IPS DF 6.9 (cell line): ENCODE measurements around the gene COL4A1.
"Not testable (repeated sequence)": the region's sequence is repeated elsewhere in the genome, so short reads cannot be mapped to it uniquely, and the experiment has no call there.

Experiments
- DNase-seq: peaks from one replicate; pipeline ENCODE4 v3.0.0-alpha.2; 2013; ENCODE audit warnings: low read depth, low spot score
- H3K27ac ChIP-seq: one replicate; pipeline ENCODE4 v1.5.1; 2013; ENCODE audit warnings: low read length, control low read depth
- H3K27me3 ChIP-seq: 2 replicates; pipeline ENCODE4 v1.6.1; 2013; ENCODE audit warnings: mild to moderate bottlenecking, low read length; ENCODE audit not compliant: control insufficient read depth, insufficient read depth
- H3K36me3 ChIP-seq: 2 replicates; pipeline ENCODE4 v1.6.1; 2013; ENCODE audit warnings: low read length; ENCODE audit not compliant: control insufficient read depth, insufficient read depth
- H3K4me1 ChIP-seq: 2 replicates; pipeline ENCODE4 v1.6.1; 2013; ENCODE audit warnings: low read length; ENCODE audit not compliant: control insufficient read depth, insufficient read depth
- H3K4me3 ChIP-seq: 2 replicates; pipeline ENCODE4 v1.5.1; 2013; ENCODE audit warnings: mild to moderate bottlenecking, low read length
- H3K9me3 ChIP-seq: 2 replicates; pipeline ENCODE4 v1.6.1; 2013; ENCODE audit warnings: low read length, inconsistent platforms; ENCODE audit not compliant: control insufficient read depth, insufficient read depth
- WGBS: extraction: QIAGEN DNeasy Blood & Tissue Kit; methylation state at CpG from one replicate; pipeline ENCODE4 v1.1.7; 2013; ENCODE audit warnings: mixed read lengths, missing lambda C conversion rate; ENCODE audit not compliant: insufficient read length, insufficient coverage; 5-methylcytosine and 5-hydroxymethylcytosine counted together

COL4A1 gene

GRCh38 chr13:110114316-110114715, 192.6 kb downstream of the COL4A1 start:
- WGBS = no CpG with 5 or more reads among the region's 2 CpGs

GRCh38 chr13:110113284-110113764, 193.6 kb downstream of the COL4A1 start:
- DNase-seq = no peak
- no peaks in the 10 kb centered on the region for H3K4me1 ChIP-seq
- no peak overlapping the region for H3K27ac ChIP-seq

More at GRCh38 chr13:110114316-110114715, 192.6 kb downstream of the COL4A1 start:
- H3K4me3 ChIP-seq = no peak overlapping the region
- no peaks in the 10 kb centered on the region for H3K27me3 ChIP-seq
- H3K36me3 ChIP-seq = no peaks in the 10 kb centered on the region
- no peaks in the 10 kb centered on the region for H3K9me3 ChIP-seq
- no peak overlapping the region for H3K27ac ChIP-seq
- no peak for DNase-seq
- H3K4me1 ChIP-seq = no peaks in the 10 kb centered on the region

DNA sequence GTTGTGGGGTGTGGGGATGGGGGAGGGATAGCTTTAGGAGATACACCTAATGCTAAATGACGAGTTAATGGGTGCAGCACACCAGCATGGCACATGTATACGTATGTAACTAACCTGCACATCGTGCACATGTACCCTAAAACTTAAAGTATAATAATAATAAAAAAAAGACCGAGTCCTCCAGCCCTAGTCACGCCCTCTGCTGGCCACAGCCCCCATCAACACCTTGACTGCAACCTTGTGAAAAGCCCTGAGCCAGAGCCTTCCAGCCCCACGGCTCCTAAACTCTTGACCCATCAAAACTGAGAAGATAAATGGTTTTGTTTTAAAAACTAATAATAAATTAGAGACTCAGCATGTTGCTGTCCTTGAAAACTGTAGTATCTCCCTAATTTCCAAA, 194.6 kb downstream of the COL4A1 start:
- not testable (repeated sequence) for DNase-seq, H3K27me3 ChIP-seq, H3K27ac ChIP-seq, H3K9me3 ChIP-seq, H3K4me3 ChIP-seq, H3K4me1 ChIP-seq, H3K36me3 ChIP-seq
- no CpG with 5 or more reads among the region's 6 CpGs for WGBS

More at GRCh38 chr13:110113284-110113764, 193.6 kb downstream of the COL4A1 start:
- Histone ChIP-seq H3K36me3 (no peaks in the 10 kb centered on the region), H3K4me3 (no peak overlapping the region), H3K9me3 (no peaks in the 10 kb centered on the region), H3K27me3 (no peaks in the 10 kb centered on the region)
- WGBS = no CpG with 5 or more reads among the region's 2 CpGs

- DNase-seq = no peak
- H3K9me3 ChIP-seq = no peaks in the 10 kb centered on the region
- no peaks in the 10 kb centered on the region for H3K27me3 ChIP-seq
- no peak overlapping the region for H3K27ac ChIP-seq
- no peak overlapping the region for H3K4me3 ChIP-seq
- H3K4me1 ChIP-seq = no peaks in the 10 kb centered on the region
- H3K36me3 ChIP-seq = no peaks in the 10 kb centered on the region
- WGBS = no CpG with 5 or more reads among the region's 19 CpGs
Measured at GRCh38 chr13:110110783-110111182, 196.2 kb downstream of the COL4A1 start.

- no peaks in the 10 kb centered on the region for H3K9me3 ChIP-seq
- WGBS = no CpG with 5 or more reads among the region's 15 CpGs
- no peak overlapping the region for H3K27ac ChIP-seq
- H3K36me3 ChIP-seq = no peaks in the 10 kb centered on the region
- no peak overlapping the region for H3K4me3 ChIP-seq
- no peak for DNase-seq
- H3K4me1 ChIP-seq = no peaks in the 10 kb centered on the region
- no peaks in the 10 kb centered on the region for H3K27me3 ChIP-seq
Measured at GRCh38 chr13:110109910-110110309, 197.0 kb downstream of the COL4A1 start.

DNA sequence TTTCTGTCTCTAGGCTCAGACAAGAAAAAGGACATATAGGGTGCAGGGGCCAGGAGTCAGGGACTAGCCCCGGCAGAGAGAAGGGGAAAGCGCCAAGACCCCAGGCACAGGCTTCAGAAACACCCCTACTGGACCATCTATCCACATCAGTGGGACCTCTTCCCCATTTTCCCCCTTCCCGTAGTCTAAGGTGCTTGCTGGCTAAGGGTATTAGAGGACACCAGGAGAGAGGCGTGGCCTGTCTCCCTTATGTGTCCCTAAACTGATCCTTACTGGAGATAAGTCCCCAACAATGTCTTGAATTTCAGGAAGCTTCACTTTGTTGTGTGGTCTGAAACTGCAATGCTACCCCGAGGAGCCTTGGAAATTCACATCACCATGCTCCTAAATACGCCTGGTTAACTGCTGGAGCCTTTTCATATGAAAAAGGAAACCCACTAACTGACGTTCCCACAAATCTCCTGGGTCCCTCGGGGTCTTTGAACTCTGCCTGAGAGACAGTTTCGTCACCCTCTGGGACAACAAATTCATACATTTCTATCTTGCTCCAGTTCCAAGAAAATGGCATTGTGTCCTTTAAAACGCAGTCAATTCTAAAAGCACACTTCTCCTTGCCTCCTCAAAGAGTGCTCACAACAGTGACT, 197.7 kb downstream of the COL4A1 start:
- WGBS = no CpG with 5 or more reads among the region's 10 CpGs
- H3K36me3 ChIP-seq = no peaks in the 10 kb centered on the region
- no peaks in the 10 kb centered on the region for H3K4me1 ChIP-seq
- no peaks in the 10 kb centered on the region for H3K9me3 ChIP-seq
- H3K4me3 ChIP-seq = no peak overlapping the region
- H3K27ac ChIP-seq = no peak overlapping the region
- H3K27me3 ChIP-seq = no peaks in the 10 kb centered on the region
- DNase-seq = no peak

DNA sequence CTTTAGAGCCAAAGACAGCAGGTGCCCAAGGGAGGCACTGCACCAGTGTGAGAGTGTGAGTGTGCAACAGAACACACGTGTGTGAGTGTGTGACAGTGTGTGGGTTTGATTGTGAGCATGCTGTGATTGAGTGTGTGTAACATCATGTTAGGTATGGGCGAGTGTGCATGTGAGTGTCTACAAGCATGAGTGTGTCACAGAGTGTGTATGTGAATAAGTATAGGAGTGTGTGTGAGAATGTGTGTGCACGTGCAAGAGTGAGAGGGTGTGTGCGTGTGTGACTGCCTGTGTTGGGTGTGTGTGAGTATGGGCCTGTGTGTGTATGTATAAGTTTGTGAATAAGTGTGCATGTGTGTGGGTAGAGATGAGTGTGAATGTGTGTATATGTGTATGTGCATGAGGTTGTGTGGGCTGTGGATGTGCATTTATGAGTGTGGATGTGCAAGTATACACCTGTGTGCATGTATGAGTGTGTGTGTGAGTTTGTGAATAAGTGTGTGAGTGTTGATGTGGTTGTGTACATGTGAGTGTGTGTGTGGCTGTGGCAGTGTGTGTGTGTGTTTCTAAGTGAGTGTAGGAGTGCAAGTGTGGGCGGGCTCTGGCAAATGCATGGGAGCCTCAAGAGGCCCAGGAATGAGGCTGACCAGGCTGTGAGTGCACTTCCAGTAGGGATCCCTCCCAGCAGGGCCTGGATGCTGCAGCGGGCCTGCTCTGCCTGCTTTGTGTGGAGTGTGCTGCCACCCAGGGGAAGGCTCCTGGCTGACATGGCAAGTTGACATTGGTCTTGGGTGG, 198.4 kb downstream of the COL4A1 start:
- H3K4me3 ChIP-seq = no peak overlapping the region
- no peaks in the 10 kb centered on the region for H3K9me3 ChIP-seq
- no peaks in the 10 kb centered on the region for H3K36me3 ChIP-seq
- WGBS = 100% methylated on average over 3 of the region's 6 CpGs
- no peaks in the 10 kb centered on the region for H3K27me3 ChIP-seq
- no peak for DNase-seq
- H3K4me1 ChIP-seq = no peaks in the 10 kb centered on the region
- no peak overlapping the region for H3K27ac ChIP-seq

DNA sequence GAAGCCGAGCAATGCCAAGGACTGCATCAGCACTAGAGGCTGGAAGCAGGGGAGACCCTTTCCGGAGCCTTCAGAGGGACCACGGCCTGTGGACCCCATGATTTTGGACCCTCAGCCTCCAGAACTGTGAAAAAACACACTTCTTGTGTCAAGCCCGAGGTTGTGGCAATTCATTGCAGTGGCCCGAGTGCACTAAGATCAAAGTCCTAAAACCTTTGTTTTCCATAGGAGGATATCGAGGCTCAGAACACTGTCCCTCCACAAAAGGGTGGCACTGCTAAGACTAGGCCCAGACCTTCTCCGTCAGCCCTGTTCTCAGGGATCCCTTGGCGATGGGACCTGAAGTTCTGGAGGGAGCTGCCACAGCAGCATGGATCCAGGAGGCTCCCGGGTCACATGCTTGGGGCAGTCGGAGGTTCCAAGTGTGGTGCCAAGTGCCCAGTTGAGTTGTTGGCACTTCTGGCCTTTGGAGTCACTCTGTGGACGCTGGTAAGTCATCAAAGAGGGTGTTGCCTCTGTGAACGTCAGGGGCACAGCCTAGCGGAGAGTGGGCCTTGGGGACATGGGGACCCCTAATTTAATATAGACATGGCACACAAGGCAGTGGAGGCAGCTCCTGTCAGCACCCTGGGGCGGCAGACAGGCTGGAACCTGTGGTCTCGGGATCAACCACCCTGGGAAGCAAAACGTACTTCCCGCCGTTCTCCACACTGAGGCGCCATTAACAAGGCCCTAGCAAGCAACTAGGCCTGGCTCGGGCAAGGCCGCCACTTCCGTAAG, 199.2 kb downstream of the COL4A1 start:
- no peak for DNase-seq
- Histone ChIP-seq H3K27me3 (no peaks in the 10 kb centered on the region), H3K27ac (no peak overlapping the region), H3K4me3 (no peak overlapping the region), H3K9me3 (no peaks in the 10 kb centered on the region), H3K36me3 (no peaks in the 10 kb centered on the region), H3K4me1 (no peaks in the 10 kb centered on the region)
- WGBS = no CpG with 5 or more reads among the region's 22 CpGs

DNA sequence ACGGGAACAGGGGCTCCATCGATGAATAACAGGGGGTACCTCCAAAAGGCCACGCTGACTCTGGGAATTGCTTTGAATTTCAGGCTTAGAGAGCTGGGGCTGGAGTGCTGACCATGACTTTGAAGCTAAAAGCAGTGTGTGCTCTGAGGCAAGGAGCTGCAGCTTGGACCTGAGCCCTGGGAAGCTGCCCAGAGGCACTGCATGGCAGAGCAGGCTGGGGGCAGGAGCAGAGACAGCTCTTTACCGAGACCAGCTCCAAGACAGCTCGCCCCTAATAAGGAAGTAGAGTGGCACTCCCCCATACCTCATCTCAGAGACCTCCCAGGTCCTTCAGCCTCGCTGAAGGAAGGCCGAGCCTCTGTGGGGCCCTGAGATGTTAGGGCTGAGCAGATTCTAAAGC, 200.2 kb downstream of the COL4A1 start:
- Histone ChIP-seq H3K4me1 (no peaks in the 10 kb centered on the region), H3K4me3 (no peak overlapping the region), H3K36me3 (no peaks in the 10 kb centered on the region), H3K9me3 (no peaks in the 10 kb centered on the region), H3K27me3 (no peaks in the 10 kb centered on the region), H3K27ac (no peak overlapping the region)
- WGBS = no CpG with 5 or more reads among the region's 7 CpGs
- no peak for DNase-seq

DNA sequence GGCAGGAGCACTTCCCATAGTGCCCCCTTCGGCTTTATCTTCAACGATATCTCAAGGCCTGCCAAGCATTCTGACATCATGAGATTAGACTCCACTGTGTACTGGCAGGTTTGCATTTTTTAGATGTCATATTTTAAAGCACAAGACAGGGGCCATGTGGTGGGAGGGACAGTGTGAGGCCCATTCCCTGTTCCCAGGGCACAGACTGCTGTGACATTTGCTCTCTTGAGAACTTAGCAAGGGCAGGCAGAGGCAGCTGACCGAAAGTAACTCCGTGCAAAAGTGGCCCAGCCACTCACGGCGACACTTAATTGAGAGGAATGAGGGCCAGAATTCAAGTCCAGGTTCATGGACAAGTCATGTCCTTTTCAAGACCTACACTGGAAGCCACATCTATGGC, 201.8 kb downstream of the COL4A1 start:
- no CpG with 5 or more reads among the region's 6 CpGs for WGBS
- Histone ChIP-seq H3K9me3 (no peaks in the 10 kb centered on the region), H3K27me3 (no peaks in the 10 kb centered on the region), H3K4me3 (no peak overlapping the region), H3K4me1 (no peaks in the 10 kb centered on the region), H3K27ac (no peak overlapping the region), H3K36me3 (no peaks in the 10 kb centered on the region)
- no peak for DNase-seq
